Spleen (tissue), 11 donors: ENCODE results near the gene MPZL1. TPM values are rescaled to one million over a fixed set of nuclear protein-coding genes. Genes with fewer than 3 reads are reported as not detected.
A peak's percentile ranks its signal among the peaks of the same experiment; 100 is the strongest.

Experiments used
- DNase-seq: peaks from one replicate; pipeline ENCODE4 v3.0.0-alpha.2; 2020
- H3K27ac ChIP-seq, 8 donors: fragments of 200-600 bp; sonication (generic) in 7 of 8; 1 replicate in 4 of 8; 2 replicates in 4 of 8; pipeline versions ENCODE4 v1.5.0 to v1.8.0; 2016 to 2021; ENCODE audit warnings: inconsistent platforms in 4 of 8, mild to moderate bottlenecking in 4 of 8, moderate library complexity in 1 of 8
- H3K27me3 ChIP-seq, 7 donors: fragments of 200-600 bp; sonication (generic) in 6 of 7; replicated peaks in 1 of 7; 1 replicate in 4 of 7; 2 replicates in 3 of 7; pipeline versions ENCODE4 v1.5.0 to v1.8.0; 2016 to 2021; ENCODE audit warnings: inconsistent platforms in 3 of 7, mild to moderate bottlenecking in 1 of 7
- H3K36me3 ChIP-seq, 6 donors: fragments of 200-600 bp; sonication (generic) in 5 of 6; 1 replicate in 4 of 6; 2 replicates in 2 of 6; pipeline versions ENCODE4 v1.5.0 to v1.8.0; 2016 to 2021; ENCODE audit warnings: inconsistent platforms in 2 of 6
- H3K4me1 ChIP-seq, 6 donors: fragments of 200-600 bp; sonication (generic) in 5 of 6; 1 replicate in 3 of 6; 2 replicates in 3 of 6; pipeline versions ENCODE4 v1.5.0 to v1.8.0; 2016 to 2021; ENCODE audit warnings: inconsistent platforms in 3 of 6
- H3K4me3 ChIP-seq, 8 donors: fragments of 200-600 bp; sonication (generic) in 7 of 8; 1 replicate in 4 of 8; 2 replicates in 4 of 8; pipeline versions ENCODE4 v1.5.0 to v1.8.0; 2016 to 2021; ENCODE audit warnings: inconsistent platforms in 4 of 8, mild to moderate bottlenecking in 4 of 8, moderate library complexity in 2 of 8
- H3K9me3 ChIP-seq, 8 donors: fragments of 200-600 bp; sonication (generic) in 7 of 8; 1 replicate in 4 of 8; 2 replicates in 4 of 8; pipeline versions ENCODE4 v1.5.0 to v1.8.0; 2016 to 2021; ENCODE audit warnings: inconsistent platforms in 4 of 8
- POLR2A ChIP-seq, 3 donors: fragments of 450-650 bp; IDR thresholded peaks; one replicate each; pipeline ENCODE4 v1.5.1; 2017; ENCODE audit warnings: antibody characterized with exemption in 3 of 3, mild to moderate bottlenecking in 1 of 3
- POLR2AphosphoS5 ChIP-seq, 3 donors: sonication (generic); formaldehyde crosslinking; IDR thresholded peaks; one replicate each; pipeline ENCODE4 v1.5.1; 2017; ENCODE audit warnings: antibody characterized with exemption in 3 of 3
- WGBS, 5 donors: extraction: QIAGEN DNeasy Blood & Tissue Kit in 3 of 5; methylation state at CpG; one replicate each; pipeline versions ENCODE4 v1.1.5 to v1.1.7; 2013 to 2018; 5-methylcytosine and 5-hydroxymethylcytosine counted together
- intact Hi-C: fragments of 100-400 bp; cut with DNase I; formaldehyde crosslinking; loops from one replicate; pipeline ENCODE4 v1.15.0; 2023; ENCODE audit warnings: low total_unique reads
- polyA plus RNA-seq, 3 donors: library from polyadenylated mRNA; stranded (reverse); fragments of 200-250 nt; gene quantifications; one replicate each; pipeline ENCODE4 v1.2.1, GENCODE V29; 2013
- total RNA-seq, 7 donors: library from RNA; depleted of rRNA in 3 of 7; stranded (reverse); fragments of >200 nt in 3 of 7; fragmentation: NEBNext Ultra II Directional in 4 of 7; extraction: Animal tissue kit (Norgen Biotek cat#: 25700) in 4 of 7; gene quantifications; one replicate each; pipeline versions ENCODE4 v1.1.0 to v1.2.1, GENCODE V29; 2016 to 2021
- TF ChIP-seq, protein P1 (sequence below), 11 experiments: fragments of 200-600 bp in 7 of 11; fragments of 450-650 bp in 4 of 11; sonication (generic) in 4 of 11; IDR thresholded peaks in 8 of 11; conservative IDR thresholded peaks in 3 of 11; 1 replicate in 7 of 11; 2 replicates in 4 of 11; pipeline versions ENCODE4 v1.4.0 to v1.8.0; 2016 to 2021; ENCODE audit warnings: antibody characterized with exemption in 11 of 11, inconsistent platforms in 4 of 11, mild to moderate bottlenecking in 1 of 11
- donor health status: healthy with polysubstance abuse.
- donor health status: DM: no; HTN: no; CAD: no; lungs with moderate emphysema.
- donor health status: DM: no; HTN: no; CAD: no.
- donor health status: Bipolar disorder and iron deficiency.
- donor health status: healthy.
- donor health status: DM: no; HTN: no; CAD: no.
- donor health status: DM: yes; HTN: yes; CAD: no.

The MPZL1 gene
- total and polyA plus RNA-seq, 10 donors, result 12.0 to 65.8 (median 47.3) TPM

- H3K27me3 ChIP-seq, result no peaks in the 10 kb centered on the region
- TF ChIP-seq POLR2AphosphoS5 (IDR thresholded peaks at IDR 0.05) (no peak), POLR2A (IDR thresholded peaks at IDR 0.05) (no peak)
- TF ChIP-seq, protein P1, sequence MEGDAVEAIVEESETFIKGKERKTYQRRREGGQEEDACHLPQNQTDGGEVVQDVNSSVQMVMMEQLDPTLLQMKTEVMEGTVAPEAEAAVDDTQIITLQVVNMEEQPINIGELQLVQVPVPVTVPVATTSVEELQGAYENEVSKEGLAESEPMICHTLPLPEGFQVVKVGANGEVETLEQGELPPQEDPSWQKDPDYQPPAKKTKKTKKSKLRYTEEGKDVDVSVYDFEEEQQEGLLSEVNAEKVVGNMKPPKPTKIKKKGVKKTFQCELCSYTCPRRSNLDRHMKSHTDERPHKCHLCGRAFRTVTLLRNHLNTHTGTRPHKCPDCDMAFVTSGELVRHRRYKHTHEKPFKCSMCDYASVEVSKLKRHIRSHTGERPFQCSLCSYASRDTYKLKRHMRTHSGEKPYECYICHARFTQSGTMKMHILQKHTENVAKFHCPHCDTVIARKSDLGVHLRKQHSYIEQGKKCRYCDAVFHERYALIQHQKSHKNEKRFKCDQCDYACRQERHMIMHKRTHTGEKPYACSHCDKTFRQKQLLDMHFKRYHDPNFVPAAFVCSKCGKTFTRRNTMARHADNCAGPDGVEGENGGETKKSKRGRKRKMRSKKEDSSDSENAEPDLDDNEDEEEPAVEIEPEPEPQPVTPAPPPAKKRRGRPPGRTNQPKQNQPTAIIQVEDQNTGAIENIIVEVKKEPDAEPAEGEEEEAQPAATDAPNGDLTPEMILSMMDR (IDR thresholded peaks at IDR 0.05 in 8 of 11, conservative IDR thresholded peaks at IDR 0.05 in 3 of 11), result no peak
- WGBS, 5 donors, result 0 to 2% (median 1%) methylated on average over 8 to 52 of the region's 52 CpGs
- H3K36me3 ChIP-seq, result no peaks in the 10 kb centered on the region
- H3K9me3 ChIP-seq, result no peaks in the 10 kb centered on the region
- peak overlapping the region; percentile 75 to 98 (median 88) for H3K4me3 ChIP-seq
- no peak for DNase-seq
- peaks cover 10 to 77% (median 52%) of the 10 kb centered on the region in 6 donors for H3K4me1 ChIP-seq
- peak overlapping the region; percentile 50 to 90 (median 86) for H3K27ac ChIP-seq
- intact Hi-C loops, result loop anchor here (5.0 kb wide), 1 partner anchor 80 kb away; no protein-coding TSS in a partner anchor
Measured at GRCh38 chr1:167722152-167722869, 529 bp downstream of the MPZL1 start.

- peaks cover 10 to 78% (median 53%) of the 10 kb centered on the region in 6 donors for H3K4me1 ChIP-seq
- WGBS, 5 donors, result 17 to 25% (median 22%) methylated on average over 4 of the region's 4 CpGs
Measured at GRCh38 chr1:167722870-167723251, 1.1 kb downstream of the MPZL1 start.

GRCh38 chr1:167723707-167724323, 2.0 kb downstream of the MPZL1 start:
- H3K4me1 ChIP-seq, result peaks cover 10 to 76% (median 53%) of the 10 kb centered on the region in 6 donors
- H3K27ac ChIP-seq, result no peak overlapping the region
- WGBS, 5 donors, result 69 to 86% (median 75%) methylated on average over 2 of the region's 2 CpGs
- H3K9me3 ChIP-seq, result no peaks in the 10 kb centered on the region
- DNase-seq, result no peak
- no peaks in the 10 kb centered on the region for H3K36me3 ChIP-seq
- H3K4me3 ChIP-seq, result peak overlapping the region in 2 of 8 donors; percentile 85 to 98
- no peaks in the 10 kb centered on the region for H3K27me3 ChIP-seq
- TF ChIP-seq, protein P1 (IDR thresholded peaks at IDR 0.05 in 8 of 11, conservative IDR thresholded peaks at IDR 0.05 in 3 of 11), result no peak
- intact Hi-C loops, result loop anchor here (5.0 kb wide), 1 partner anchor 78 kb away; no protein-coding TSS in a partner anchor

More at GRCh38 chr1:167722870-167723251, 1.1 kb downstream of the MPZL1 start:
- intact Hi-C loops, result loop anchor here (5.0 kb wide), 1 partner anchor 79 kb away; no protein-coding TSS in a partner anchor
- H3K4me3 ChIP-seq, result peak overlapping the region; percentile 75 to 98 (median 88)
- H3K36me3 ChIP-seq, result no peaks in the 10 kb centered on the region
- TF ChIP-seq POLR2AphosphoS5 (IDR thresholded peaks at IDR 0.05), result no peak
- TF ChIP-seq, protein P1 (IDR thresholded peaks at IDR 0.05 in 8 of 11, conservative IDR thresholded peaks at IDR 0.05 in 3 of 11), result no peak
- no peaks in the 10 kb centered on the region for H3K9me3 ChIP-seq
- peak overlapping the region in 5 of 8 donors; percentile 50 to 90 (median 87) for H3K27ac ChIP-seq
- H3K27me3 ChIP-seq, result no peaks in the 10 kb centered on the region
- no peak for DNase-seq

DNA sequence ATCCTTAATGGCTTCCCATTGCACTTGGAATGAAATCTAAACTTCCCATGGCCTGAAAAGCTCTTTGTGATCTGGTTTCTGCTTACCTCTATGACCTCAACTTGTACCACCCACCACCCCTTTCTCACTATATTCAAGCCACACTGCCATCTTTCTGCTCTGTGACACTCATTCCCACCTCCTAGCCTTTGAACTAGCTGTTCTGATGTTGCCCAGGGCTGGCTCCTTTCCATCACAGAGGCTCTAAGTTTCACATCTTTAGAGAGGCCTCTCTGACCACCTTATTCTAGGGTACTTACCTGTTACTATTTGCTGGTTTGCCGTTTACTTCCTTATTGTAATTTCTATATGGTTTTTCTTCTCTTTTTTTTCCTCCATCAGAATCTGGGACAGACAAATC, 4.2 kb downstream of the MPZL1 start:
- Histone ChIP-seq H3K27ac (peak overlapping the region in 1 of 8 donors; percentile 12), H3K36me3 (peaks cover 0 to 9% (median 3%) of the 10 kb centered on the region in 6 donors), H3K9me3 (no peaks in the 10 kb centered on the region), H3K4me1 (peaks cover 7 to 62% (median 36%) of the 10 kb centered on the region in 6 donors), H3K27me3 (no peaks in the 10 kb centered on the region), H3K4me3 (no peak overlapping the region)
- WGBS, 5 donors, result 45 to 58% (median 51%) methylated on average over 1 of the region's 1 CpG
- intact Hi-C loops, result no loop called here
- TF ChIP-seq, protein P1 (IDR thresholded peaks at IDR 0.05 in 8 of 11, conservative IDR thresholded peaks at IDR 0.05 in 3 of 11), result no peak
- TF ChIP-seq POLR2AphosphoS5 (IDR thresholded peaks at IDR 0.05) (no peak), POLR2A (IDR thresholded peaks at IDR 0.05) (no peak)
- no peak for DNase-seq
